ENCODE measurements around the gene NPIPB2. TPM values are rescaled to one million over a fixed set of nuclear protein-coding genes. Genes with fewer than 3 reads are reported as not detected.
A peak's percentile ranks its signal among the peaks of the same experiment; 100 is the strongest.

Gene NPIPB2
- total and polyA plus RNA-seq, 2 of the 13 experiments (the other 11 are each of a cell fraction or from before 2014, with no cell fraction given), result 1.8 to 4.1 TPM

GRCh38 chr16:11915644-11916523, 26.0 kb downstream of the NPIPB2 start, which contains the start of gene GSPT1 (continued):
- peak; percentile 97 for TF ChIP-seq SNAPC4 (CRISPR knock-in tag; IDR thresholded peaks at IDR 0.05)
- peak; percentile 92; the same call in 1 of the 2 replicates for TF ChIP-seq ZNF580 (CRISPR knock-in tag; IDR thresholded peaks at IDR 0.05; ENCODE audit: borderline replicate concordance, low read depth)
- peak; percentile 77; the same call in 1 of the 2 replicates for TF ChIP-seq NR1H2 (CRISPR knock-in tag; IDR thresholded peaks at IDR 0.05; ENCODE audit: borderline replicate concordance, low read depth)
- TF ChIP-seq ZNF280B (CRISPR knock-in tag; IDR thresholded peaks at IDR 0.05; ENCODE audit: borderline replicate concordance), result peak; percentile 93
- TF ChIP-seq RFXAP (CRISPR knock-in tag; IDR thresholded peaks at IDR 0.05; ENCODE audit: borderline replicate concordance), result peak; percentile 70; the same call in 1 of the 2 replicates
- TF ChIP-seq RXRA (CRISPR knock-in tag; IDR thresholded peaks at IDR 0.05), result peak; percentile 97
- TF ChIP-seq ZNF17 (CRISPR knock-in tag; IDR thresholded peaks at IDR 0.05), result 0 out of 2 replicates have a peak, but pooled peaks have one; percentile 10
- no peak; the same call in none of the 2 replicates for TF ChIP-seq ZKSCAN5 (CRISPR knock-in tag; IDR thresholded peaks at IDR 0.05)
- TF ChIP-seq GABPB1 (CRISPR knock-in tag; IDR thresholded peaks at IDR 0.05), result peak; percentile 99
- peak; percentile 68; the same call in 1 of the 2 replicates for TF ChIP-seq KLF15 (CRISPR knock-in tag; IDR thresholded peaks at IDR 0.05; ENCODE audit: borderline replicate concordance)
- TF ChIP-seq U2AF2 (IDR thresholded peaks at IDR 0.05; ENCODE audit: low read depth, low read length), result 0 out of 2 replicates have a peak, but pooled peaks have one; percentile 71
- peak; percentile 92 for TF ChIP-seq SAP130 (CRISPR knock-in tag; IDR thresholded peaks at IDR 0.05; ENCODE audit: low read depth)
- TF ChIP-seq ARID4A (CRISPR knock-in tag; IDR thresholded peaks at IDR 0.05; ENCODE audit: borderline replicate concordance), result peak; percentile 96
- TF ChIP-seq HOXA3 (CRISPR knock-in tag; IDR thresholded peaks at IDR 0.05), result peak; percentile 95
- TF ChIP-seq MEIS1 (CRISPR knock-in tag; IDR thresholded peaks at IDR 0.05; ENCODE audit: borderline replicate concordance), result peak; percentile 93
- peak; percentile 92; the same call in 1 of the 2 replicates for TF ChIP-seq SP5 (CRISPR knock-in tag; IDR thresholded peaks at IDR 0.05; ENCODE audit: borderline replicate concordance, low read depth)
- TF ChIP-seq BHLHE40 (IDR thresholded peaks at IDR 0.05; ENCODE audit: low read length), result peak; percentile 2
